T-helper 2 cell (primary cell): Measurements from ENCODE around the gene ADORA1.

Experiments
- DNase-seq, 5 experiments: peaks; one replicate each; pipeline versions ENCODE4 v3.0.0 to v3.0.0-alpha.2; 2012 to 2022

Gene ADORA1

GRCh38 chr1:203095061-203095690 is 32.4 kb upstream of the ADORA1 start:
- DNase-seq: no peak

- no peak for DNase-seq
Measured at GRCh38 chr1:203096566-203096965, 31.0 kb upstream of the ADORA1 start.

DNA sequence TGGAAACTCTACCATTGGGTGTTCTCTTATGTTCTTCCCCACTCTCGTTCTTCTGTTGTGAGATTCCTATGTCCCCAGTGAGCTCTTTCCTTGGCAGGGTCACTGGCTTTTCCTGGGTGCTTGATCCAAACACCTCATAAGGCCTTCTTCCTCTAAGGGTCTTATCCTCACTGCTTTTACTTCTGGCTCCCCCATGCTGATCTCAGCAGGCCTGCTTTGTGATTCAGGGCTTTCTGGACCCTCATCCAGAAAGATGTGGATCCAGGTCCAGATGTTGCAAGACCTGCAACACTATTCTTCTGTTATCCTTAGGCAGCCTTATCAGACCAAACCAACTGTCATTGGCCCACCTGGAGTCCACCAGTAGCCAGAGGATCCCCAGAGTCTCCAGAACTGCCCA is 30.5 kb upstream of the ADORA1 start:
- DNase-seq: no peak

- no peak for DNase-seq
Measured at GRCh38 chr1:203098445-203098844, 29.1 kb upstream of the ADORA1 start.

DNA sequence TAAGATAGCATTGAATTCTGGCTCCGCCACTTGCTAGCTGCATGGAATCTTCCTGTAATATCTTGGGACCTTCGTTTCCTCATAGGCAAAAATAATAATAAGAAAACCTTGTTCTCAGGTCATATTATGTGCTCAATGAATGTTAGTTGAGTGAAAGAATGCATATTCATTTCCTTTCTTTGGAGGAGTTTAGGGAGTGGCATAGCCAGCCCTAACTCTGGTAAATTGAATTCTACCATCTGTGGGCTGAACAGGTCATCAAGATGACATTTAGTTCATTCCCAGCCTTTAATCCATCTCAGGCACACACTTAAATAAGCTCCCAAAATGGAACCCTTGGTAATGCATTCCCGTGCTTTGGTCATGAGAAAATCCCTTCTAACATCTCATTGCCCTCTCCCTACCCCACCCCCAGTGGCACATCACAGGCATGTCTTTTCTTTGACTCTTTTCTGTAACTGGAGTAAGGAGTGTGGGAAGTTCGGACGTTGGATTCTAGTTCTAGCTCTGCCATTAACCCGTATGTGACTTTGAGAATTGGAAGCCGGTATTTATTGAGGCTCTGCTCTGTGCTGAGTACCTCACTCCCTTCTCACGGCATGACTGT is 28.5 kb upstream of the ADORA1 start:
- DNase-seq: no peak

- DNase-seq: no peak
Measured at GRCh38 chr1:203099805-203100515, 27.6 kb upstream of the ADORA1 start.

DNA sequence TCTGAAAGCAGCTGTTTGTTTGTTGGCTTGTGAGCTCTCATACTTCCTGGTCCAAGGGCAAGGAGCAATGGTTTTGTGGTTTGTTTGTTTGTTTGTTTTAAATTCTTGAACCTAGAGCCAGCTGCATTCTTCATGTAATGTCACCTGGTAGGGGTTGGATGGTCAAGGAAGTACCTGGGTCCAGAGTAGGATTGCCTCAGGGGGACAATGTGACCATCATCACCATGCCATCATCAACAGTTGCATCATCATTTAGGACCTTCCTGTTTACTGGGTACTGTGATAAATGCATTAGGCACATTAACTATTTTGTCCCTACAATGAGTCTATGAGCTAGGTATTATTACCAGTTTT is 27.0 kb upstream of the ADORA1 start:
- no peak for DNase-seq

DNA sequence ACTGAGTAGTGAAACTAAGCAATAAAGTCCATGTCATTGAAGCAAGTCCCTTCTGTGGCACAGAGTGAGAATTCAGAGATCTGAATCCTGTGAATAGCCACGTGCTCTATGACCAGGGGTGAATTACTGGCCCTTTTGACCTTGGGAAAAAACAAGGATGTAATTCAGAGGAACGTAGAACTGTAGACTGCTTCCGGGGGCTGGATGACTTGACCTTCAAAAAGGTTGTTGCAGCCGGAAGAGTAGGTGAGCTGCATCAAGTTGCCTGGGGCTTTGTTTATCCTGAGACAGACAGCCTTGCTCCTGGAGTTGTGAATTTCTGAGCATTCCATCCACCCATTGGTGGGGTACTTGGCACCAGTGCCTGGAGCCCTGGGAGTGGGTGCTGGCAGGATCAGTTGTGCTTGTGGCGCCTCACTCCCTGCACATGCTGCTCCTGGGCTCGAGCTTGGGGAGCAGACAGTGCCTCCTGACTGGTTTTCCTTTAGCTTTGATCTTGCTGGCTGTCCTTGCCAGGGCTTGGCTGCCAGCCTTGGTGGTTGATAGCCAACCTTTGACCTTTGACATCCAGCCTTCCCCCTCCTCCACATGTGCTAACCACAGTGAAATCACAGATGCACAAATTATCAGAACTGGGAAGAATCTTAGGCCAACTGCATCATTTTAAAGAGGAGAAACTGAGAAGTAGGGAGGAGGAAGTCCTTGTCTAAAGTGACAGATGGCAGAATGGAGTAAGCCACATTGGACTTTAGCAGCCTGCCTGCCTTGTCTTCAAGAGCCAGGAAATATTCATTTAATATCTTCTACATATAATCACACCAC is 25.5 kb upstream of the ADORA1 start:
- no peak for DNase-seq

GRCh38 chr1:203103216-203103615 is 24.3 kb upstream of the ADORA1 start:
- no peak for DNase-seq

- no peak for DNase-seq
Measured at GRCh38 chr1:203103829-203104495, 23.6 kb upstream of the ADORA1 start.

DNA sequence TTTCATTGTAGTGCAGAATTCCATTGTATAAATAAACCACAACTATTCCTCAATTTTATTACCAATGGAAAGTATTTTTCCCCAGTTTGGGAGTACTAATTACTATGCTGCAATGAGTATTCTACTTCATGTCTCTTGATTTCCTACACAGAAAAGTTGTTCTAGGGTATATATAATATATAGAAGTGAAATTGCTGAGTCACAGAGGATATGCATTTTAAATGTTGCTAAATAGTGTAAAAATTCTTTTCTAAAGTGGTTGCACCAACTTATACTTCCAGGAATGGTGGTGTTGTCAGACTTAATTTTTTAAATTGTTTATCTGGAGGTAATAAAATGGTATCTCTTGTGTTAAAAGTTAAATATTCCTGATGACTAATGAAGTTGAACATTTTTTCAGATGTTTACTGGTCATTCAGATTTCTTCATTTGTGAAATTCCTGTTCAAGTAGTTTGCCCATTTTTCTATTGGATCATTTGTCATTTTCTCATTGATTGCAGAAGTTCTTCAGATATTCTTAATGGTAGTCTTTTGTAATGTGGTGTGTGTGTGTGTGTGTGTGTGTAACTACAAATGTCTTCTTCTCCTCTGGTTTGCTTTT is 22.6 kb upstream of the ADORA1 start:
- no peak for DNase-seq

DNA sequence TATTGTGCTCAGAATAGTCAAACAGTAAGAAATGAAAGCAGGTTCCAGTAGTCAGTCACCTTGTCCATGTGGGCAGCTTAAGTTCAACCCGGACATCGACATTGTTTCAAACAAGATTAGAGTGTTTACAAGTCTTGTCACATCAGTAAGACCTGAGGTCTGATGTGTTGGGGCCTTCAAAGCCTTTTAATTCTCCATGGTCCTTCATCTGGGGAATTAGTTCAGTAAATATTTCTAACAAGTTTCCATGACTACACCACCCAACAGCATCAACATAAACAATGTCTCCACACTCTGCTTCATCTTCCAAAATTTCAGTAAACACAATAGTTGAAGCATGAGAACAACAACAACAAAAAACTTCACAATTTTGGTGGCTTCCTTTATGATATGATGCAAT is 15.1 kb upstream of the ADORA1 start:
- no peak for DNase-seq

DNA sequence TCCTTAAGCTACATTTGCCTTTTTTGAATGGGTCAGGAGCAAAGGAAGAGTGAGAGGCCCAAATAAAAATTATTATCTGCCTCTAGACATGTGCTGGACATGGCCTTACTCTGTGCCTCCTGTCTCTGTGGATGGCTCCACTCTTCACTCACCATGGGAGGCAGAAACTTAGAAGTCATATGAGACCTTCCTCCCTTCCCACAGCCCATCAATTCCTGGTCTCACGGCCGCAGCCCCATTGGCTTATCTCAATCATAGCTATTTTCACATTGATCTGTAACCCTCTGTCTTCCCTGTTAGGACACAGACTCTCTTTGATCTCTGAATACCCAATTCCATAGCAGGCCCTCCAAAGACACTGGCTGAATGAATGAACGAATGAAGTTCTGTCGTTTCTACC is 14.2 kb upstream of the ADORA1 start:
- DNase-seq: no peak

- no peak for DNase-seq
Measured at GRCh38 chr1:203114202-203114601, 13.3 kb upstream of the ADORA1 start.

GRCh38 chr1:203116091-203116820 is 11.3 kb upstream of the ADORA1 start:
- no peak for DNase-seq

- DNase-seq: peak in 1 of 5 experiments; percentile 7
Measured at GRCh38 chr1:203117611-203118575, 9.6 kb upstream of the ADORA1 start.

DNA sequence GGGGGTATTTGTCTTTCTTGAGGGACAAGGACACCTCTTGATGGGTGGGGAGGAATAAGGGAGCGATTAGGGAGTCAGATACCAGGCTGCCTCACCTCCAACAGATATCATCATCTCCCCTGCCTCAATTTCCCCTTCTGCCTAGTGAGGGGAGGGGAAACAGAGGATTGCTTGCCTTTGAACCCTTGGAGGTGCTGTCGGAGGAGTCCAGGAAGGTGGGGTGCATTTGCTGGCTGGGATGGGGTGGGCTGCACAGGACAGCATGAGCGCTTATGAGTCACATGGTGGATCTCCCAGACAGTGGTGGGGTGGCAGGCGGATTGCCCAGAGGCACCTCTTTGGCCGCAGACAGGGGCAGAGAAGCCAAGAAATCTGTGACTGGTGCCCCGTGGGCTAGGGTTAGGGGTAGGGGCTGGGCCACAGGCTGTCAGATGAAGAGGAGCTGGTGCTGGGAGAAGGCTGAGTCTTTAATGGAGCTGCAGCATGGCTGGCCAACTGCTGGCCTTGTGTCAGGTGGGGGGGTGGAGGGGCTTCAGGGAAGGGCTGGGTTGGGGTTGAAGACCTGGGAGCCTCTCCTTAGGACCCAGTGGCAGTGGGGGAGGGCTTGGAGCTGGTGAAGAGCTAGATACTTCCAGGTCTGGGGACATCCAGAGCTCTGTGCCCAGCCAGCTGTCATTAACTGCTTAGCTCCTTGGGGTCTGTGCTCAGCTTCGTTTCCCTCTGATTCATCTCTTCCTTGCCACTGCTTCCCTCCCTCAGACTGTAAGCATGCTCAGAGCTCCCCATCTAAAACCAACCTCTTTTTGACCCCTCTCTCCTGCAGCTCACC is 7.0 kb upstream of the ADORA1 start:
- no peak for DNase-seq

- no peak for DNase-seq
Measured at GRCh38 chr1:203121186-203122015, 6.1 kb upstream of the ADORA1 start.

DNA sequence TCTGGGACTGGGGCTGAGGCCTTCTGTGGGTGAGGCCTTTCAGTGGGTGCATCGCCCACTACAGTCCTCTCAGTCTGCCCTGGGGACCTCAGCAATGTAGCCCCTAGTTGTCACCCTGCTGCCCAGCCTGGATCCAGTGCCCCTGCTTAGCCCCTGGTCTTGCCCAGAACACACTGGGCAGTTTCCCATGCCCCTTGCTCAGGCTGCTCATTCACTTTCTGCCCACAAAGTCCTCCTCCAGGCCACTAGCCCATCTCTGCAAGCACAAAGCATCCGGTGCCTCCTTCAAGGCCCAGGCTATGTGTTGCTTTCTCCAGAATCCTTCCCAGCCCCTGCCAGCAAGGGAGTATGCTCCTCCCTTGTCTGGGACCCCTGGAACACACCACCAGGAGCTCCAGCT is 5.4 kb upstream of the ADORA1 start:
- no peak for DNase-seq
